ENCODE data around the gene RBM39. TPM values are rescaled to one million over a fixed set of nuclear protein-coding genes. Genes with fewer than 3 reads are reported as not detected.

The RBM39 gene
- total and polyA plus RNA-seq, 2 of the 13 experiments (the other 11 are each of a cell fraction or from before 2014, with no cell fraction given) = 788 to 920 TPM

GRCh38 chr20:35720165-35721123, 21.6 kb downstream of the RBM39 start (continued):
- no peak for TF ChIP-seq ZNF142 (CRISPR knock-in tag; IDR thresholded peaks at IDR 0.05)
- no peak for TF ChIP-seq RBAK (CRISPR knock-in tag; IDR thresholded peaks at IDR 0.05)
- no peak for TF ChIP-seq HOXA9 (CRISPR knock-in tag; IDR thresholded peaks at IDR 0.05; ENCODE audit: borderline replicate concordance)
- no peak for TF ChIP-seq MBD4 (IDR thresholded peaks at IDR 0.05; ENCODE audit: borderline replicate concordance, low read length)
- no peak for TF ChIP-seq ZNF605 (CRISPR knock-in tag; IDR thresholded peaks at IDR 0.05)
- peak; percentile 38 for TF ChIP-seq XRCC5 (optimal IDR thresholded peaks at IDR 0.05; ENCODE audit: low read length)
- TF ChIP-seq THAP9 (CRISPR knock-in tag; IDR thresholded peaks at IDR 0.05; ENCODE audit: borderline replicate concordance) = 0 out of 2 replicates have a peak, but pooled peaks have one; percentile 20
- no peak for TF ChIP-seq U2AF2 (IDR thresholded peaks at IDR 0.05; ENCODE audit: low read depth, low read length)
- 0 out of 2 replicates have a peak, but pooled peaks have one; percentile 44 for TF ChIP-seq NFAT5 (CRISPR knock-in tag; IDR thresholded peaks at IDR 0.05)
- TF ChIP-seq CC2D1A (CRISPR knock-in tag; IDR thresholded peaks at IDR 0.05) = no peak
- no peak for TF ChIP-seq ZNF33B (CRISPR knock-in tag; IDR thresholded peaks at IDR 0.05)
- TF ChIP-seq ATM (IDR thresholded peaks at IDR 0.05; ENCODE audit: borderline replicate concordance) = no peak
- TF ChIP-seq ZNF235 (CRISPR knock-in tag; IDR thresholded peaks at IDR 0.05; ENCODE audit: borderline replicate concordance) = no peak
- TF ChIP-seq PAX8 (CRISPR knock-in tag; IDR thresholded peaks at IDR 0.05; ENCODE audit: borderline replicate concordance) = no peak
